T-cell (primary cell): ENCODE results near the gene SPATA31C2. TPM values are rescaled to one million over a fixed set of nuclear protein-coding genes. Genes with fewer than 3 reads are reported as not detected.
"Not testable (repeated sequence)": the region's sequence is repeated elsewhere in the genome, so short reads cannot be mapped to it uniquely, and the experiment has no call there.

Source experiments
- ATAC-seq, 4 experiments: fragments of 200-7000 bp in 3 of 4; fragments of 150-1000 bp in 1 of 4; cut with Tn5 transposase; replicated peaks in 1 of 4; 1 replicate in 3 of 4; 2 replicates in 1 of 4; pipeline ENCODE4 v1.10.0; 2021; ENCODE audit warnings: moderate library complexity in 3 of 4, mild to moderate bottlenecking in 2 of 4, moderate number of reproducible peaks in 1 of 4
- CTCF ChIA-PET, 2 donors: fragments of 300-600 bp; sonication (Branson Sonifier 250); formaldehyde crosslinking; loops; one replicate each; lab custom pipeline; 2022; ENCODE audit warnings: antibody characterized with exemption in 2 of 2; lab: Charles Lee
- POLR2A ChIA-PET, 2 donors: fragments of 300-600 bp; sonication (Branson Sonifier 250); formaldehyde crosslinking; loops; one replicate each; lab custom pipeline; 2022; ENCODE audit warnings: antibody characterized with exemption in 2 of 2; lab: Charles Lee
- DNase-seq, 35 experiments: peaks; one replicate each; pipeline versions ENCODE4 v3.0.0 to v3.0.0-alpha.2; 2013 to 2023
- H3K27ac ChIP-seq: one replicate; pipeline ENCODE4 v1.5.1; 2013; ENCODE audit warnings: low read length
- H3K27me3 ChIP-seq, 2 experiments: replicated peaks in 1 of 2; 1 replicate in 1 of 2; 2 replicates in 1 of 2; pipeline versions ENCODE4 v1.6.1 to v1.7.0; 2013; ENCODE audit warnings: low read length in 1 of 2, mixed read lengths in 1 of 2; ENCODE audit not compliant: control insufficient read depth in 2 of 2, insufficient read depth in 2 of 2; ENCODE audit errors: extremely low read depth in 1 of 2
- H3K36me3 ChIP-seq, 2 donors: 1 replicate in 1 of 2; 2 replicates in 1 of 2; pipeline versions ENCODE4 v1.6.1 to v1.7.0; 2013; ENCODE audit warnings: low read length in 1 of 2; ENCODE audit not compliant: control insufficient read depth in 2 of 2, insufficient read depth in 1 of 2; ENCODE audit errors: extremely low read depth in 1 of 2
- H3K4me1 ChIP-seq, 2 experiments: 1 replicate in 1 of 2; 2 replicates in 1 of 2; pipeline versions ENCODE4 v1.6.1 to v1.7.0; 2013; ENCODE audit warnings: low read length in 2 of 2, mixed read lengths in 1 of 2; ENCODE audit not compliant: insufficient read depth in 2 of 2, control insufficient read depth in 1 of 2; ENCODE audit errors: extremely low read depth in 1 of 2
- H3K4me3 ChIP-seq, 2 donors: 1 replicate in 1 of 2; 2 replicates in 1 of 2; pipeline versions ENCODE4 v1.5.1 to v1.7.0; 2013; ENCODE audit warnings: mild to moderate bottlenecking in 2 of 2, low read length in 1 of 2, moderate library complexity in 1 of 2; ENCODE audit not compliant: control insufficient read depth in 1 of 2; ENCODE audit errors: extremely low read depth in 1 of 2
- H3K9me3 ChIP-seq: 2 replicates; pipeline ENCODE4 v1.7.0; 2013
- H3K27ac Mint-ChIP-seq, 2 donors: one replicate each; pipeline ENCODE4 v1.8.0; 2020 to 2021; ENCODE audit warnings: mild to moderate bottlenecking in 2 of 2, mixed read lengths in 2 of 2
- H3K27me3 Mint-ChIP-seq, 2 donors: one replicate each; pipeline ENCODE4 v1.8.0; 2021 to 2022; ENCODE audit warnings: mixed read lengths in 2 of 2
- H3K36me3 Mint-ChIP-seq: one replicate; pipeline ENCODE4 v1.8.0; 2021; ENCODE audit warnings: mixed read lengths
- H3K4me1 Mint-ChIP-seq, 3 donors: one replicate each; pipeline ENCODE4 v1.8.0; 2020 to 2022; ENCODE audit warnings: mixed read lengths in 3 of 3, mild to moderate bottlenecking in 1 of 3
- H3K4me3 Mint-ChIP-seq, 3 donors: one replicate each; pipeline ENCODE4 v1.8.0; 2020 to 2022; ENCODE audit warnings: mild to moderate bottlenecking in 3 of 3, mixed read lengths in 3 of 3, moderate library complexity in 3 of 3
- H3K9me3 Mint-ChIP-seq, 3 donors: one replicate each; pipeline ENCODE4 v1.8.0; 2020 to 2022; ENCODE audit warnings: mixed read lengths in 3 of 3
- WGBS: methylation state at CpG from one replicate; pipeline ENCODE4 v1.1.5; 2013; ENCODE audit warnings: missing lambda C conversion rate; ENCODE audit not compliant: insufficient coverage; 5-methylcytosine and 5-hydroxymethylcytosine counted together
- total RNA-seq, 35 experiments: library from RNA in 6 of 35; stranded (reverse) in 6 of 35; fragments of 120-200 nt in 1 of 35; gene quantifications; one replicate each; pipeline versions ENCODE4 v1.2.1 to v1.2.4 and lab custom pipeline; 2013 to 2026

The SPATA31C2 gene
- total RNA-seq (not detected), total RNA-seq (lab: John Stamatoyannopoulos, UW) (0 to 0.30 (median 0) reads per million in 29 experiments)
- not detected for total RNA-seq (2013)

- H3K27me3 Mint-ChIP-seq, H3K4me1 Mint-ChIP-seq, H3K9me3 ChIP-seq, CTCF ChIA-PET, H3K4me3 ChIP-seq, H3K27ac Mint-ChIP-seq, H3K9me3 Mint-ChIP-seq, H3K4me1 ChIP-seq, ATAC-seq, H3K27ac ChIP-seq, H3K36me3 ChIP-seq, POLR2A ChIA-PET, H3K4me3 Mint-ChIP-seq, H3K36me3 Mint-ChIP-seq, H3K27me3 ChIP-seq, DNase-seq: not testable (repeated sequence)
- no CpG with 5 or more reads among the region's 8 CpGs for WGBS
Observed at GRCh38 chr9:88138375-88138774, at the start of gene SPATA31C2. SPATA31C2 (minus strand) TSS chr9:88138475; CDS start chr9:88138446, 29 bp downstream.

- Histone ChIP-seq H3K36me3 (no peaks in the 10 kb centered on the region), H3K9me3 (no peaks in the 10 kb centered on the region), H3K4me1 (no peaks in the 10 kb centered on the region), H3K4me3 (no peak overlapping the region), H3K27ac (no peak overlapping the region), H3K27me3 (peaks cover 0 to 10% of the 10 kb centered on the region in 2 experiments)
- ChIA-PET CTCF (interaction anchor here in 1 of 2 donors (0.6 kb wide), 1 partner anchor 384 kb away, joined by 3 read pairs; no protein-coding TSS in a partner anchor), POLR2A (no interaction called here)
- no peak overlapping the region for H3K4me3 Mint-ChIP-seq
- H3K36me3 Mint-ChIP-seq = no peaks in the 10 kb centered on the region
- no peak for DNase-seq
- H3K4me1 Mint-ChIP-seq = no peaks in the 10 kb centered on the region
- no peak for ATAC-seq
- peaks cover 2 to 9% (median 8%) of the 10 kb centered on the region in 3 donors for H3K9me3 Mint-ChIP-seq
- no peak overlapping the region for H3K27ac Mint-ChIP-seq
- 60% methylated on average over 1 of the region's 2 CpGs for WGBS
- peaks cover 20 to 36% of the 10 kb centered on the region in 2 donors for H3K27me3 Mint-ChIP-seq
Observed at GRCh38 chr9:88187631-88188030, 49.4 kb upstream of the SPATA31C2 start.

GRCh38 chr9:88186495-88187110 is 48.3 kb upstream of the SPATA31C2 start:
- Mint-ChIP-seq H3K36me3 (no peaks in the 10 kb centered on the region), H3K4me1 (no peaks in the 10 kb centered on the region), H3K9me3 (peaks cover 2 to 9% (median 8%) of the 10 kb centered on the region in 3 donors), H3K4me3 (no peak overlapping the region), H3K27ac (no peak overlapping the region), H3K27me3 (peaks cover 18 to 36% of the 10 kb centered on the region in 2 donors)
- H3K36me3 ChIP-seq = no peaks in the 10 kb centered on the region
- H3K27me3 ChIP-seq = peaks cover 0 to 10% of the 10 kb centered on the region in 2 experiments
- ChIA-PET POLR2A (no interaction called here), CTCF (no interaction called here)
- ATAC-seq (no peak), DNase-seq (no peak)
- no peaks in the 10 kb centered on the region for H3K4me1 ChIP-seq
- H3K4me3 ChIP-seq = no peak overlapping the region
- H3K9me3 ChIP-seq = no peaks in the 10 kb centered on the region
- no peak overlapping the region for H3K27ac ChIP-seq
- 100% methylated on average over 1 of the region's 3 CpGs for WGBS

- no peak for DNase-seq
- H3K36me3 Mint-ChIP-seq = no peaks in the 10 kb centered on the region
- no peak overlapping the region for H3K27ac Mint-ChIP-seq
- H3K9me3 Mint-ChIP-seq = peaks cover 1 to 3% (median 1%) of the 10 kb centered on the region in 3 donors
- H3K4me1 ChIP-seq = no peaks in the 10 kb centered on the region
- H3K36me3 ChIP-seq = no peaks in the 10 kb centered on the region
- no peaks in the 10 kb centered on the region for H3K9me3 ChIP-seq
- H3K4me1 Mint-ChIP-seq = peaks cover 1 to 2% (median 2%) of the 10 kb centered on the region in 3 donors
- WGBS = 86% methylated on average over 1 of the region's 2 CpGs
- peaks cover 0 to 10% of the 10 kb centered on the region in 2 experiments for H3K27me3 ChIP-seq
- ATAC-seq = no peak
- ChIA-PET CTCF (no interaction called here), POLR2A (no interaction called here)
- H3K4me3 Mint-ChIP-seq = no peak overlapping the region
- no peak overlapping the region for H3K27ac ChIP-seq
- peaks cover 23 to 32% of the 10 kb centered on the region in 2 donors for H3K27me3 Mint-ChIP-seq
- H3K4me3 ChIP-seq = no peak overlapping the region
Observed at GRCh38 chr9:88184976-88185375, 46.7 kb upstream of the SPATA31C2 start.

GRCh38 chr9:88183798-88184495 is 45.7 kb upstream of the SPATA31C2 start:
- Histone ChIP-seq H3K36me3 (no peaks in the 10 kb centered on the region), H3K27me3 (peaks cover 0 to 10% of the 10 kb centered on the region in 2 experiments), H3K27ac (no peak overlapping the region), H3K9me3 (no peaks in the 10 kb centered on the region), H3K4me1 (peaks cover 0 to 9% of the 10 kb centered on the region in 2 experiments), H3K4me3 (no peak overlapping the region)
- WGBS = no CpG with 5 or more reads among the region's 5 CpGs
- no peaks in the 10 kb centered on the region for H3K9me3 Mint-ChIP-seq
- ChIA-PET CTCF (no interaction called here), POLR2A (no interaction called here)
- no peak for ATAC-seq
- no peaks in the 10 kb centered on the region for H3K36me3 Mint-ChIP-seq
- no peak overlapping the region for H3K4me3 Mint-ChIP-seq
- H3K4me1 Mint-ChIP-seq = peaks cover 5 to 10% (median 6%) of the 10 kb centered on the region in 3 donors
- DNase-seq = no peak
- H3K27me3 Mint-ChIP-seq = peaks cover 22 to 32% of the 10 kb centered on the region in 2 donors
- H3K27ac Mint-ChIP-seq = no peak overlapping the region

- H3K4me3 Mint-ChIP-seq = no peak overlapping the region
- 86% methylated on average over 5 of the region's 6 CpGs for WGBS
- H3K4me1 Mint-ChIP-seq = peaks cover 10 to 18% (median 12%) of the 10 kb centered on the region in 3 donors
- no peak overlapping the region for H3K27ac Mint-ChIP-seq
- Histone ChIP-seq H3K27ac (no peak overlapping the region), H3K4me1 (peaks cover 0 to 11% of the 10 kb centered on the region in 2 experiments), H3K27me3 (peaks cover 0 to 10% of the 10 kb centered on the region in 2 experiments), H3K9me3 (no peaks in the 10 kb centered on the region), H3K4me3 (no peak overlapping the region), H3K36me3 (no peaks in the 10 kb centered on the region)
- CTCF ChIA-PET = no interaction called here
- peaks cover 26 to 32% of the 10 kb centered on the region in 2 donors for H3K27me3 Mint-ChIP-seq
- H3K36me3 Mint-ChIP-seq = no peaks in the 10 kb centered on the region
- DNase-seq (no peak), ATAC-seq (no peak)
- POLR2A ChIA-PET = no interaction called here
- H3K9me3 Mint-ChIP-seq = no peaks in the 10 kb centered on the region
Observed at GRCh38 chr9:88182501-88182900, 44.2 kb upstream of the SPATA31C2 start.
